Motor neuron (in vitro differentiated cells): ENCODE measurements around the gene ACOX3. TPM values are rescaled to one million over a fixed set of nuclear protein-coding genes. Genes with fewer than 3 reads are reported as not detected.
A peak's percentile ranks its signal among the peaks of the same experiment; 100 is the strongest.
"Not testable (repeated sequence)": the region's sequence is repeated elsewhere in the genome, so short reads cannot be mapped to it uniquely, and the experiment has no call there.

Source experiments
- ATAC-seq, 8 experiments: fragments of 200-7000 bp; cut with Tn5 transposase; replicated peaks in 6 of 8; 2 replicates each; pipeline ENCODE4 v1.8.0; 2021; ENCODE audit warnings: mild to moderate bottlenecking in 8 of 8, moderate library complexity in 8 of 8
- H3K27ac ChIP-seq, 2 donors: fragments of 250-450 bp; sonication (Bioruptor Pico); 2 replicates each; pipeline ENCODE4 v1.9.0; 2021; ENCODE audit warnings: antibody characterized with exemption in 2 of 2, mild to moderate bottlenecking in 2 of 2, moderate library complexity in 1 of 2
- H3K4me1 ChIP-seq, 2 donors: fragments of 250-450 bp; sonication (Bioruptor Pico); replicated peaks in 1 of 2; 2 replicates each; pipeline ENCODE4 v1.6.1; 2021; ENCODE audit warnings: antibody characterized with exemption in 2 of 2, mild to moderate bottlenecking in 2 of 2, moderate library complexity in 1 of 2
- H3K4me3 ChIP-seq, 5 donors: fragments of 250-450 bp; sonication (Bioruptor Pico); 2 replicates each; pipeline ENCODE4 v1.9.0; 2021; ENCODE audit warnings: antibody characterized with exemption in 5 of 5, mild to moderate bottlenecking in 5 of 5, moderate library complexity in 4 of 5
- WGBS, 10 experiments: fragments of 450-650 bp; shearing (Covaris generic); methylation state at CpG; one replicate each; pipeline ENCODE4 v1.0.0; 2022; 5-methylcytosine and 5-hydroxymethylcytosine counted together
- in situ Hi-C, 9 experiments: fragments of 400-800 bp; cut with MboI; loops; one replicate each; pipeline ENCODE4 v1.15.0; 2021; ENCODE audit warnings: low sequenced_read_pairs in 9 of 9, low pct_unique_long_range_greater_than_20kb in 2 of 9; ENCODE audit not compliant: unreplicated experiment in 9 of 9
- total RNA-seq, 8 experiments: library from RNA; unstranded; fragments of 300-600 nt; gene quantifications; 2 replicates each; pipeline versions ENCODE4 v1.2.3 to v1.2.4, GENCODE V29; 2022

The ACOX3 gene
- total RNA-seq, 8 experiments from 2014 or later: 6.9 to 19.7 (median 12.6) TPM

GRCh38 chr4:8345946-8346814 is 94.3 kb downstream of the ACOX3 start:
- WGBS, 10 experiments: 72 to 100% (median 94%) methylated on average over 1 to 13 of the region's 39 CpGs; no CpG with 5 or more reads in 4 of the 10 experiments
- Histone ChIP-seq H3K4me3 (no peak overlapping the region), H3K27ac (no peak overlapping the region), H3K4me1 (peaks cover 0 to 9% of the 10 kb centered on the region in 2 donors)
- no peak for ATAC-seq
- in situ Hi-C loops: no loop called here

GRCh38 chr4:8345053-8345945 is 95.2 kb downstream of the ACOX3 start:
- WGBS, 10 experiments: 80 to 98% (median 91%) methylated on average over 2 to 14 of the region's 34 CpGs; no CpG with 5 or more reads in 2 of the 10 experiments
- H3K4me1 ChIP-seq: peaks cover 0 to 6% of the 10 kb centered on the region in 2 donors
- ATAC-seq: no peak
- in situ Hi-C loops: no loop called here
- no peak overlapping the region for H3K4me3 ChIP-seq
- H3K27ac ChIP-seq: no peak overlapping the region

GRCh38 chr4:8344377-8344776 is 96.1 kb downstream of the ACOX3 start:
- Histone ChIP-seq H3K27ac (no peak overlapping the region), H3K4me3 (no peak overlapping the region), H3K4me1 (no peaks in the 10 kb centered on the region)
- in situ Hi-C loops: no loop called here
- 57 to 100% (median 80%) methylated on average over 1 to 8 of the region's 14 CpGs; no CpG with 5 or more reads in 2 of the 10 experiments for WGBS, 10 experiments
- peak in 1 of 8 experiments; percentile 43 for ATAC-seq

DNA sequence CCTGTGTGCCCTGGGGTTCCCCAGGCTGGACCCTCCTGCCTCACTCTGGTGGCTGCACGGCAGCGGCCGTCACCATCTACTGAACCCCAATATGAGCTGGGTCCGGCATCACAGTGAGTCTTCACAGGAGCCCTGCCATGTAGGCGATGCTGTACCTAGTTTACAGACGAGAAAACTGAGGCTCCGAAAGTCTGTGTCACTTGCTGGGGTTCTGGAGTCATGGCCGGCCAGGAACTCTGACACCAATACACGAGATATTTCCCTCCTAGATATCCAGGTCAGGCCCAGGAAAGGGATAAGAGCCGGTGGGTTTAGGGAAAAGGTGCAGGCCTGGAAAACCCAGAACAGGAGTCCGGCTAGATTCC is 96.6 kb downstream of the ACOX3 start:
- no peak for ATAC-seq
- no peaks in the 10 kb centered on the region for H3K4me1 ChIP-seq
- WGBS, 10 experiments: 48 to 100% (median 83%) methylated on average over 1 to 4 of the region's 11 CpGs; no CpG with 5 or more reads in 3 of the 10 experiments
- in situ Hi-C loops: no loop called here
- no peak overlapping the region for H3K4me3 ChIP-seq
- no peak overlapping the region for H3K27ac ChIP-seq

DNA sequence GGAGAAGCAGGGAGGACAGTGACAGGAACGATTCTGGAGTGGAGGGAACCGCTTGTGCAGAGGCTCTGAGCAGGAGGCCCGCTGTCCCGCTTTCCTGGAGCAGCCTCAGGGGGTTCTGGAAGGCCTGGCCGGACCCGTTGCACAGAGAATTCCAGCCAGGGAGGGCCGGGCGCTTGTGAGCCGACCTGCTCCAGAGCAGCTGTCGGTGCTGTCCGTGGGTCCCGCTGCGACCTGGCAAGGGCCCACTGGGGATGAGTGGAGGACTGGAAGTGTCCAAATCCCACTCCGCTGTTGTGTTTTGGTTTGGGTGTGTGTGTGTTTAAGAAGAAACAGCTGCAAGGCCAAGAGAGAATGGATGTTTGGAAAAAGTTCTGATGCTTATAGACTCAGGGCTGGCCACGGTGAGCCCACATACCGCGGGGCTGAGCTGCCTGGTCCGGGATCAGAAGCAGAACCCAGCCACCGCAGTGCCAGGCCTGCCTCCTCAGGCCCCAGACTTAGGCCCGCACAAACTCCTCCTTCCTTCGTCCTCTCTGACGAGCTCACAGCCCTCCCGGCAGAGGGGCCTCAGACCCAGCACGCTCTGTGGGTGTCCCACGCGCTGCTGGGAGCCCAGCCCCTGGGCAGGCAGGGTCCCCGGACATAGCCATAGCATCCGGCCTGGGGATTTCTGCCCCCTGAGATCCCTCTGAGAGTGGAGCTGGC is 97.1 kb downstream of the ACOX3 start:
- Histone ChIP-seq H3K4me3 (no peak overlapping the region), H3K27ac (no peak overlapping the region), H3K4me1 (no peaks in the 10 kb centered on the region)
- WGBS, 10 experiments: 20 to 100% (median 80%) methylated on average over 1 to 14 of the region's 28 CpGs; no CpG with 5 or more reads in 4 of the 10 experiments
- in situ Hi-C loops: no loop called here
- ATAC-seq: no peak

DNA sequence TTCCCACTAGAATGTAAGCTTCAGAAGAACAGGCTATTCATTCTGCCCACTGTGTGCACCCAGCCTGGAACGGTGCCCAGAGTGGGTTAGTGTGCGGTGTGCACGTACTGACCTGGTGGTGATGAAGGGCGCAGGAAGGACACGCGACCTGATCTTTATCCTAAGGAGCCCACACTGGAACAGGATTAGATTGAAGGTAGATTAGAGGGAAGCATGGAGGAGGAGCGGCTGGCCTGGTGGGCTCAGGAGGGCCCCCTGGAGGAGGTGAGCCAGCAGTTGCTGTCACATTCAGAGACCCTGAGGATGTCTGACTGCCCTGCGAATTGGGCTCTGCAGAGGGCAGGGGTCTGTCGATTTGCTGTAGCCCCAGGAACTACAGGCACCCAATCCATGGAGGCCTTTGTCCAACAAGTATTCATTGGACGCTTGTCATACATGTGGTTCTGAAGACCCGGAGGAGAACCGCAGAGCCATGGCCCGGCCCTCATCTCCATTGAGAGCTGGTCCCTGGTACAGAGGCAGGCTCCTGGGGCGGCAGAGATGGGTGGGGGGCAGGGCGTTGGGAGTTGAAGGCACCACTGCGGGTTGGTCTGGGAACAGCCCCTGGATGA is 97.8 kb downstream of the ACOX3 start:
- H3K4me3 ChIP-seq: no peak overlapping the region
- in situ Hi-C loops: no loop called here
- peak in 1 of 8 experiments; percentile 56 for ATAC-seq
- no peak overlapping the region for H3K27ac ChIP-seq
- no peaks in the 10 kb centered on the region for H3K4me1 ChIP-seq
- WGBS, 10 experiments: 26 to 100% (median 87%) methylated on average over 1 to 7 of the region's 16 CpGs; no CpG with 5 or more reads in 4 of the 10 experiments

DNA sequence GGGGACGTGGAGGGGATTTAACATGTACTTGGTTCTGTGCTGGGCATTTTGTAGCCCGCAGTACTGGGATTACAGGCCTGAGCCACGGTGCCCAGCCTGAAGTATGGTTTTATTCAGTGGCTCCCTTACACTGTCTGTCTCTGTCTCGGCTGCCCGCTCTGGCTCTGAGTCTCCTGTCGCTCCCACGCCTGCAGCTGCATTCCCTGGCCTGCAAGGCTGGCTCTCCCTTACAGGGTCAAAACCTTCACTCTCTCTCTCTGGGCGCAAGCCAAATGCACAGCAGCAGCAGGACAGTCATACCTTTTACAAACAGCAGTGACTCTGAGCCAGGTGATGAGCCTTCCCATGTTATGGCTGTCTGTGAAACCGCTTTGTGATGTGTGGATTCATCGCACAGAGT is 98.8 kb downstream of the ACOX3 start:
- Histone ChIP-seq H3K27ac (no peak overlapping the region), H3K4me1 (no peaks in the 10 kb centered on the region), H3K4me3 (no peak overlapping the region)
- 37 to 100% (median 84%) methylated on average over 1 to 4 of the region's 10 CpGs; no CpG with 5 or more reads in 2 of the 10 experiments for WGBS, 10 experiments
- in situ Hi-C loops: no loop called here
- no peak for ATAC-seq

DNA sequence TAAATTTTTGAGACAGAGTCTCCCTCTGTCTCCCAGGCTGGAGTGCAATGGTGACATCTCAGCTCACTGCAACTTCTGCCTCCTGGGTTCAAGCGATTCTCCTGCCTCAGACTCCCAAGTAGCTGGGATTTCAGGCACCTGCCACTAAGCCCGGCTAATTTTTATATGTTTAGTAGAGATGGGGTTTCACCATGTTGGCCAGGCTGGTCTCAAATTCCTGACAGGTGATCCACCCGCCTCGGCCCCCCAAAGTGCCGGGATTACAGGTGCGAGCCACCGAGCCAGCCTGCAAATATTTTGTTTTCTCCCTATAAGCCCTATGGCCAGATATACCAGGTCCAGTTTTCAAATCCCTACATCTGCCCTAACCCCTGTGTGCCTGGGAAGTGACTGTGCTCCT is 99.2 kb downstream of the ACOX3 start:
- H3K27ac ChIP-seq, H3K4me3 ChIP-seq, H3K4me1 ChIP-seq, in situ Hi-C loops, ATAC-seq: not testable (repeated sequence)
- WGBS, 10 experiments: 33 to 97% (median 74%) methylated on average over 1 to 6 of the region's 7 CpGs; no CpG with 5 or more reads in 3 of the 10 experiments

DNA sequence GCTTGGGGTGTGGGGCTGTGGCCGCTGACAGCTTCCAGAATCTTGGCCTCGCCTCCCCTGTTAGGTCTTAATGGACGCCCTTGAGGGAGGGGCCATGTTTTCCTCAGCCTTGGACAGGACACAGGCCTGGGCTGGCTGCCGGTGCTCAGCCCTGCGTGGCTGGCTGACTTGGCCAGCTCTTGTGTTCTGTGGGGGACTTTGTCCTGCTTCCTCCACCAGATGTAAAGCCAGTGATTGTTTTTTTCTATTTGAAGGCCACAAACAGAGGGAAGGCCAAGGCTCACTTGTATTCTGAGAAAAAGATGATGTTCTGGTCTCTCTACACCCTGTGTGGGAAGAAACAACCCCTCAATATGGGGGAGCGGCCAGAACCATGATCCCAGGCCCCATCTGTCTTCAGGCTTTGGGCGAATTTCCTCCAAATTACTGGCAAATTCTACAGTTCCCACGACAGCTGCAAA is 99.7 kb downstream of the ACOX3 start:
- no peak overlapping the region for H3K27ac ChIP-seq
- peak in 3 of 8 experiments; percentile 41 to 93 (median 88) for ATAC-seq
- H3K4me1 ChIP-seq: no peaks in the 10 kb centered on the region
- in situ Hi-C loops: no loop called here
- no peak overlapping the region for H3K4me3 ChIP-seq
- 32 to 100% (median 75%) methylated on average over 1 to 5 of the region's 8 CpGs; no CpG with 5 or more reads in 1 of the 10 experiments for WGBS, 10 experiments

- no peak overlapping the region for H3K4me3 ChIP-seq
- in situ Hi-C loops: no loop called here
- 29 to 100% (median 63%) methylated on average over 1 to 4 of the region's 4 CpGs for WGBS, 10 experiments
- ATAC-seq: peak in 3 of 8 experiments; percentile 35 to 74 (median 36)
- no peak overlapping the region for H3K27ac ChIP-seq
- H3K4me1 ChIP-seq: no peaks in the 10 kb centered on the region
Measured at GRCh38 chr4:8338351-8338961, 102.1 kb downstream of the ACOX3 start.

GRCh38 chr4:8336412-8337075 is 104.0 kb downstream of the ACOX3 start:
- in situ Hi-C loops: no loop called here
- Histone ChIP-seq H3K27ac (no peak overlapping the region), H3K4me3 (no peak overlapping the region), H3K4me1 (no peaks in the 10 kb centered on the region)
- 25 to 95% (median 68%) methylated on average over 3 to 6 of the region's 7 CpGs; no CpG with 5 or more reads in 2 of the 10 experiments for WGBS, 10 experiments
- no peak for ATAC-seq
